NCI-H187 treated with DMSO at 0.1 percent for 48 hours (cell line): ENCODE data around the gene SLC22A9.

ENCODE experiments used
- DNase-seq: peaks from one replicate; lab custom pipeline; 2025; lab: John Stamatoyannopoulos, UW

SLC22A9 gene

DNA sequence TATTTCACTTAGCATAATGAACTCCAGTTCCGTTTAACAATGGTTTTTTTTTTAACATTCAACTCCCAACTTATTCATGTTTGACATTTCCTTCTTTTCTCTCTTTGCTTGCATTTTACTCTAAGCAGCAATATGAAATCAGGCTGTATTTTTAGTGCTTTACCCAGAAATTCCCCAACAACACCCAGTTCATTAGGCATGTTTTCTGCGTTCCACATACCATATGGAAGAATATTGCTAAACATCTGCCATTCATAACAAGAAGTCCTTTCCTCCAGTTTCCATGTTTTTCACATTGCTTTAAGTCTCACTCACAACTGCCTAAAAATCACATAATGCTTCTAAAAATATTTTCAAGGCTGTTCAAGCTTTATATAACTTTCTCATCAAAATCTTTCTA lies 75.5 kb downstream of the SLC22A9 start:
- DNase-seq = no peak

DNA sequence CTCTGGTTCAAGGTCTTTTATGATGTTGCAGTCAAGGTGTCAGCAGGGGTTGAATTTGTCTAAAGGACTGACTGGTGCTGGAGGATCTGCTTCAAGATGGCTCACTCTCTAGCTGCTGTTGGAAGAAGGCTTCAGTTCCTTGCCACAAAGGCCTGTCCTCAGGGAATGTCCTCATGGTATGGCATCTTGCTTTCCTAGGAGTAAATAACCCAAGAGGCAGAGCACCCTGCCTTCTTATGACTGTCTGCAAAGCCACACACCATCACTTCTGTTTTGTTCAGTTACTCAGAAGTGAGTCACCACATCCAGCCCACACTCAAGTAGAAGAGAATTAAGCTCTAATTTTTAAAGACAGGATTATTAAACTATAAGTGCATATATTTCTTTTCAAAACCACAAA lies 76.1 kb downstream of the SLC22A9 start:
- DNase-seq = no peak

DNA sequence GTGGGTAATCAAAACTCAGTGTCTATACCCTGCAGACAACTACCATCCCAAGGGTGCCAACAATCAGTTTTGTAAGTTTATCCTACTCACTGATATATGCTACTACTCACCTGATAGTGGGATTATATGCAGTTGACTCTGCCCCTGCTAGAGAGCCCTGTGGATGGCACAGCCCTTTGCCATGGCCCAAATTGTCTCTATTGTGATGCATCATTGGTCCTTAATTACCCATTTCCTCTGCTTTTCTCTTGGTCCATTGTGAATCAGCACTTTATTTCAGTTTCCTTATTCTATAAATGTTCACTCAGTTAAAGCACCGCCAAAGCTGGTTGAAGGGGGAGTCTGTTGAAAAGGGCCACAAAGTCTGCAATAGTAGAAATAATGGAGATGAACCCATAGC lies 79.1 kb downstream of the SLC22A9 start:
- no peak for DNase-seq

DNA sequence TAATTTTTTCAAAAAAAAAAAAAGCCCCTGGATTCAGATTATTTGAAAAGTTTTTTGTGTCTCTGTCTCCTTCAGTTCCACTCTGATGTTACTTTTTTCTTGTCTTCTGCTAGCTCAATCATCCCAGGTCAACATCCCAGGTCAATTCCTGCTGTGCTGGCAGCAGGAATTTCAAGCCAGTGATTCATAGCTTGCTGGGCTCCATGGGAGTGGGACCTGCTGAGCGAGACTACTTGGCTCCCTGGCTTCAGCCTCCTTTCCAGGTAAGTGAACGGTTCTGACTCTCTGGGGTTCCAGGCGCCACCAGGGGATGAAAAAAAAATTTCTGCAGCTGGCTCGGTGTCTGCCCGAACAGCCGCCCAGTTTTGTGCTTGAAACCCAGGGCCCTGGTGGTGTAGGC lies 90.0 kb downstream of the SLC22A9 start:
- no peak for DNase-seq
